ENCODE measurements around the gene ZFR. TPM values are rescaled to one million over a fixed set of nuclear protein-coding genes. Genes with fewer than 3 reads are reported as not detected.
A peak's percentile ranks its signal among the peaks of the same experiment; 100 is the strongest.

The ZFR gene
- total RNA-seq, 2 donors from 2014 or later = 65.7 to 66.0 TPM

GRCh38 chr5:32388432-32389129, 56.0 kb downstream of the ZFR start:
- H3K36me3 ChIP-seq = peaks cover 74% of the 10 kb centered on the region
- no peak for TF ChIP-seq CTCF (IDR thresholded peaks at IDR 0.05)
- H3K9me3 ChIP-seq = no peaks in the 10 kb centered on the region
- H3K27ac ChIP-seq = peak overlapping the region in 1 of 2 donors; percentile 48
- DNase-seq (ENCODE audit: low spot score) = no peak
- no peaks in the 10 kb centered on the region for H3K4me1 ChIP-seq
- no peaks in the 10 kb centered on the region for H3K27me3 ChIP-seq
- H3K4me3 ChIP-seq = no peak overlapping the region

GRCh38 chr5:32387841-32388240, 56.7 kb downstream of the ZFR start:
- TF ChIP-seq CTCF (IDR thresholded peaks at IDR 0.05) = no peak
- H3K36me3 ChIP-seq = peaks cover 72% of the 10 kb centered on the region
- no peaks in the 10 kb centered on the region for H3K4me1 ChIP-seq
- H3K4me3 ChIP-seq = no peak overlapping the region
- peak overlapping the region in 1 of 2 donors; percentile 13 for H3K27ac ChIP-seq
- H3K27me3 ChIP-seq = no peaks in the 10 kb centered on the region
- DNase-seq (ENCODE audit: low spot score) = no peak
- no peaks in the 10 kb centered on the region for H3K9me3 ChIP-seq

GRCh38 chr5:32387211-32387610, 57.3 kb downstream of the ZFR start:
- Histone ChIP-seq H3K36me3 (peaks cover 70% of the 10 kb centered on the region), H3K4me3 (no peak overlapping the region), H3K9me3 (no peaks in the 10 kb centered on the region), H3K4me1 (no peaks in the 10 kb centered on the region), H3K27me3 (no peaks in the 10 kb centered on the region), H3K27ac (peak overlapping the region in 1 of 2 donors; percentile 13)
- TF ChIP-seq CTCF (IDR thresholded peaks at IDR 0.05) = no peak
- no peak for DNase-seq (ENCODE audit: low spot score)

- Histone ChIP-seq H3K9me3 (no peaks in the 10 kb centered on the region), H3K4me3 (no peak overlapping the region), H3K27me3 (no peaks in the 10 kb centered on the region), H3K27ac (no peak overlapping the region), H3K4me1 (no peaks in the 10 kb centered on the region), H3K36me3 (peaks cover 53% of the 10 kb centered on the region)
- no peak for TF ChIP-seq CTCF (IDR thresholded peaks at IDR 0.05)
- no peak for DNase-seq (ENCODE audit: low spot score)
Observed at GRCh38 chr5:32384621-32385020, 59.9 kb downstream of the ZFR start.

GRCh38 chr5:32383586-32383985, 61.0 kb downstream of the ZFR start:
- H3K9me3 ChIP-seq = no peaks in the 10 kb centered on the region
- no peak for DNase-seq (ENCODE audit: low spot score)
- no peak for TF ChIP-seq CTCF (IDR thresholded peaks at IDR 0.05)
- H3K36me3 ChIP-seq = peaks cover 43% of the 10 kb centered on the region
- H3K27me3 ChIP-seq = no peaks in the 10 kb centered on the region
- H3K27ac ChIP-seq = no peak overlapping the region
- H3K4me3 ChIP-seq = no peak overlapping the region
- H3K4me1 ChIP-seq = no peaks in the 10 kb centered on the region

- H3K4me3 ChIP-seq = no peak overlapping the region
- H3K9me3 ChIP-seq = no peaks in the 10 kb centered on the region
- H3K36me3 ChIP-seq = peaks cover 40% of the 10 kb centered on the region
- TF ChIP-seq CTCF (IDR thresholded peaks at IDR 0.05) = no peak
- no peak overlapping the region for H3K27ac ChIP-seq
- DNase-seq (ENCODE audit: low spot score) = no peak
- H3K4me1 ChIP-seq = no peaks in the 10 kb centered on the region
- H3K27me3 ChIP-seq = no peaks in the 10 kb centered on the region
Observed at GRCh38 chr5:32383065-32383464, 61.5 kb downstream of the ZFR start.
